IMR-90 (cell line): ENCODE results near the gene ZNF423. TPM values are rescaled to one million over a fixed set of nuclear protein-coding genes. Genes with fewer than 3 reads are reported as not detected.

Experiments used
- ATAC-seq: fragments of 200-7000 bp; cut with Tn5 transposase; 2 replicates; pipeline ENCODE4 v1.9.1; 2020; ENCODE audit warnings: low read depth, mild to moderate bottlenecking, moderate library complexity
- BruUV-seq: library from RNA; stranded (reverse); fragments of 400-500 nt; replicated peaks from 2 replicates; lab custom pipeline; 2021; lab: Mats Ljungman, UMichigan
- CTCF ChIA-PET: fragments of 300-600 bp; formaldehyde crosslinking; extraction: SDS; loops from one replicate; lab custom pipeline; 2021; ENCODE audit warnings: antibody characterized with exemption; lab: Yijun Ruan, JAX
- POLR2A ChIA-PET: fragments of 300-600 bp; sonication (Branson Sonifier 250); formaldehyde crosslinking; loops from one replicate; lab custom pipeline; 2022; ENCODE audit warnings: antibody characterized with exemption; ENCODE audit not compliant: unreplicated experiment; lab: Charles Lee
- DNase-seq: peaks from one replicate; pipeline ENCODE4 v3.0.0; 2013
- H2AFZ ChIP-seq: replicated peaks from 2 replicates; pipeline ENCODE3; 2013; ENCODE audit warnings: low read length, mild to moderate bottlenecking; ENCODE audit not compliant: poor library complexity
- H2AK5ac ChIP-seq: 2 replicates; pipeline ENCODE4 v1.6.1; 2013; ENCODE audit warnings: low read depth, low read length, inconsistent platforms
- H2AK9ac ChIP-seq: replicated peaks from 2 replicates; pipeline ENCODE3; 2013; ENCODE audit warnings: mild to moderate bottlenecking, low read depth, low read length, moderate library complexity; ENCODE audit not compliant: poor library complexity
- H2BK120ac ChIP-seq: 2 replicates; pipeline ENCODE4 v1.6.1; 2013; ENCODE audit warnings: low read depth, low read length, inconsistent platforms
- H2BK15ac ChIP-seq: 3 replicates; pipeline ENCODE4 v1.6.1; 2013; ENCODE audit warnings: low read depth, low read length, inconsistent platforms
- H2BK20ac ChIP-seq: 2 replicates; pipeline ENCODE4 v1.6.1; 2013; ENCODE audit warnings: low read depth, mild to moderate bottlenecking, inconsistent platforms, low read length, moderate library complexity
- H2BK5ac ChIP-seq: 2 replicates; pipeline ENCODE4 v1.6.1; 2013; ENCODE audit warnings: mild to moderate bottlenecking, low read depth, low read length, inconsistent platforms; ENCODE audit not compliant: poor library complexity, severe bottlenecking
- H3K14ac ChIP-seq: replicated peaks from 2 replicates; pipeline ENCODE4 v1.6.1; 2013; ENCODE audit warnings: low read depth, low read length, inconsistent platforms
- H3K18ac ChIP-seq: 2 replicates; pipeline ENCODE4 v1.6.1; 2013; ENCODE audit warnings: low read depth, low read length, control low read depth
- H3K23ac ChIP-seq: 2 replicates; pipeline ENCODE4 v1.6.1; 2013; ENCODE audit warnings: low read depth, low read length, inconsistent platforms
- H3K27ac ChIP-seq: 2 replicates; pipeline ENCODE4 v1.5.1; 2013; ENCODE audit warnings: mild to moderate bottlenecking, control low read depth, low read length; ENCODE audit not compliant: insufficient read depth
- H3K27me3 ChIP-seq: 2 replicates; pipeline ENCODE4 v1.6.1; 2013; ENCODE audit warnings: low read length; ENCODE audit not compliant: control insufficient read depth, insufficient read depth
- H3K36me3 ChIP-seq: 2 replicates; pipeline ENCODE4 v1.6.1; 2013; ENCODE audit warnings: low read length, mixed read lengths; ENCODE audit not compliant: control insufficient read depth, insufficient read depth
- H3K4ac ChIP-seq: 2 replicates; pipeline ENCODE4 v1.6.1; 2013; ENCODE audit warnings: low read depth, low read length, inconsistent platforms
- H3K4me1 ChIP-seq: 2 replicates; pipeline ENCODE4 v1.6.1; 2013; ENCODE audit warnings: low read length, mixed read lengths; ENCODE audit not compliant: control insufficient read depth, insufficient read depth
- H3K4me2 ChIP-seq: 2 replicates; pipeline ENCODE4 v1.6.1; 2013; ENCODE audit warnings: low read depth, mild to moderate bottlenecking, control low read depth, low read length, moderate library complexity
- H3K4me3 ChIP-seq: 2 replicates; pipeline ENCODE4 v1.5.1; 2013; ENCODE audit warnings: low read depth, mild to moderate bottlenecking, control low read depth, low read length, moderate library complexity; ENCODE audit not compliant: insufficient read depth
- H3K56ac ChIP-seq: 2 replicates; pipeline ENCODE4 v1.6.1; 2013; ENCODE audit warnings: low read length, inconsistent platforms; ENCODE audit not compliant: insufficient read depth; ENCODE audit errors: extremely low read depth
- H3K79me1 ChIP-seq, 2 experiments: 2 replicates each; pipeline ENCODE4 v1.6.1; 2013; ENCODE audit warnings: low read length in 2 of 2, inconsistent platforms in 1 of 2, low read depth in 1 of 2
- H3K9ac ChIP-seq: 2 replicates; pipeline ENCODE4 v1.6.1; 2013; ENCODE audit warnings: low read depth, low read length, control low read depth
- H3K9me1 ChIP-seq: 2 replicates; pipeline ENCODE4 v1.6.1; 2013; ENCODE audit warnings: low read length, inconsistent platforms; ENCODE audit not compliant: insufficient read depth
- H3K9me3 ChIP-seq: 2 replicates; pipeline ENCODE4 v1.6.1; 2013; ENCODE audit warnings: low read length; ENCODE audit not compliant: control insufficient read depth, insufficient read depth
- H4K20me1 ChIP-seq: 2 replicates; pipeline ENCODE4 v1.6.1; 2013; ENCODE audit warnings: low read length, inconsistent platforms; ENCODE audit not compliant: insufficient read depth
- H4K5ac ChIP-seq: 2 replicates; pipeline ENCODE4 v1.6.1; 2013; ENCODE audit warnings: mild to moderate bottlenecking, low read depth, low read length, control low read depth
- H4K8ac ChIP-seq, 2 experiments: 2 replicates each; pipeline ENCODE4 v1.6.1; 2013; ENCODE audit warnings: low read depth in 2 of 2, low read length in 2 of 2, control low read depth in 1 of 2, inconsistent platforms in 1 of 2
- H4K91ac ChIP-seq: 2 replicates; pipeline ENCODE4 v1.6.1; 2013; ENCODE audit warnings: low read depth, low read length, inconsistent platforms; ENCODE audit not compliant: insufficient read depth
- CEBPB ChIP-seq: IDR thresholded peaks from 2 replicates; pipeline ENCODE4 v1.6.1; 2012; ENCODE audit warnings: low read depth, low read length, improper control_type of control experiment
- ELK1 ChIP-seq: fragments of 150-350 bp; IDR thresholded peaks from 2 replicates; pipeline ENCODE4 v1.6.1; 2016; ENCODE audit warnings: low read depth, mild to moderate bottlenecking, low read length, moderate library complexity, borderline replicate concordance
- MAZ ChIP-seq: IDR thresholded peaks from 2 replicates; pipeline ENCODE4 v1.6.1; 2012; ENCODE audit warnings: low read depth, mild to moderate bottlenecking, low read length, improper control_type of control experiment, moderate library complexity, borderline replicate concordance
- NFE2L2 ChIP-seq: fragments of 150-350 bp; IDR thresholded peaks from 2 replicates; pipeline ENCODE4 v1.6.1; 2016; ENCODE audit warnings: low read depth, mild to moderate bottlenecking, low read length
- RAD21 ChIP-seq: IDR thresholded peaks from 2 replicates; pipeline ENCODE4 v1.6.1; 2012; ENCODE audit warnings: low read length, improper control_type of control experiment
- USF2 ChIP-seq: fragments of 150-350 bp; IDR thresholded peaks from 2 replicates; pipeline ENCODE4 v1.6.1; 2017; ENCODE audit warnings: mild to moderate bottlenecking, antibody characterized with exemption, low read length, low read depth
- WGBS, 2 experiments: methylation state at CpG; one replicate each; pipeline versions ENCODE4 v1.1.5 to v1.1.7; 2013; ENCODE audit warnings: missing lambda C conversion rate in 2 of 2; ENCODE audit not compliant: insufficient read length in 1 of 2; ENCODE audit errors: extremely low coverage in 2 of 2; 5-methylcytosine and 5-hydroxymethylcytosine counted together
- dilution Hi-C: fragments of 300-500 bp; cut with HindIII; formaldehyde crosslinking; loops from one replicate; pipeline ENCODE4 v1.14.3; 2018; ENCODE audit warnings: low sequenced_read_pairs; ENCODE audit not compliant: unreplicated experiment
- in situ Hi-C: fragments of 300-500 bp; cut with MboI; formaldehyde crosslinking; loops from 3 replicates; pipeline ENCODE4 v1.14.3; 2019; ENCODE audit warnings: low sequenced_read_pairs, inconsistent platforms, mixed read lengths
- intact Hi-C: fragments of 100-400 bp; cut with micrococcal nuclease; formaldehyde crosslinking; loops from 2 replicates; pipeline ENCODE4 v1.10.0; 2022
- polyA plus RNA-seq, 3 experiments: library from polyadenylated mRNA; depleted of rRNA; stranded (reverse); fragments of >200 nt; gene quantifications; 2 replicates each; pipeline ENCODE4 v1.2.3, GENCODE V29; 2012; ENCODE audit warnings: low replicate concordance in 1 of 3
- total RNA-seq: library from RNA; depleted of rRNA; stranded (reverse); fragments of >200 nt; gene quantifications from 2 replicates; pipeline ENCODE4 v1.2.3, GENCODE V29; 2012

The ZNF423 gene
- total and polyA plus RNA-seq, 2 of the 4 experiments (the other 2 are of a cell fraction) = under 0.01 to 0.10 TPM

GRCh38 chr16:49660626-49661025, 195.3 kb downstream of the ZNF423 start (continued):
- no peak for TF ChIP-seq ELK1
- TF ChIP-seq USF2 = no peak
- no peak for TF ChIP-seq RAD21

GRCh38 chr16:49659356-49659755, 196.6 kb downstream of the ZNF423 start:
- DNase-seq (no peak), ATAC-seq (no peak)
- Histone ChIP-seq H3K23ac (no peak overlapping the region), H3K18ac (no peak overlapping the region), H3K14ac (no peak overlapping the region), H3K27me3 (peaks cover 24% of the 10 kb centered on the region), H3K9me1 (no peaks in the 10 kb centered on the region), H3K9me3 (no peaks in the 10 kb centered on the region), H4K20me1 (no peaks in the 10 kb centered on the region), H4K5ac (no peak overlapping the region), H2BK5ac (no peak overlapping the region), H3K56ac (no peak overlapping the region), H3K9ac (no peak overlapping the region), H3K79me1 (no peaks in the 10 kb centered on the region), H3K4ac (no peak overlapping the region), H2AK5ac (no peak overlapping the region), H2BK20ac (no peak overlapping the region), H3K27ac (no peak overlapping the region), H3K4me3 (no peak overlapping the region), H4K91ac (no peak overlapping the region), H4K8ac (no peak overlapping the region), H2AFZ (no peak overlapping the region), H3K36me3 (no peaks in the 10 kb centered on the region), H2BK15ac (no peak overlapping the region), H2BK120ac (no peak overlapping the region), H3K4me2 (no peak overlapping the region), H2AK9ac (no peak overlapping the region), H3K4me1 (no peaks in the 10 kb centered on the region)
- dilution Hi-C loops (no loop called here), intact Hi-C loops (no loop called here), in situ Hi-C loops (no loop called here)
- no peak for TF ChIP-seq NFE2L2
- no peak for TF ChIP-seq CEBPB
- TF ChIP-seq MAZ = no peak
- no peak for TF ChIP-seq RAD21
- WGBS, 2 experiments = no CpG with 5 or more reads among the region's 10 CpGs
- no TSS peak for BruUV-seq
- POLR2A ChIA-PET = no interaction called here
- CTCF ChIA-PET = no interaction called here
